H9 (cell line): ENCODE data around the gene PTPRN2. TPM values are rescaled to one million over a fixed set of nuclear protein-coding genes. Genes with fewer than 3 reads are reported as not detected.

Experiments used
- DNase-seq: peaks from one replicate; pipeline ENCODE4 v3.0.0-alpha.2; 2017
- H2AFZ ChIP-seq: one replicate; pipeline ENCODE4 v1.6.1; 2013; ENCODE audit warnings: mild to moderate bottlenecking, low read length, control low read depth, moderate library complexity
- H2AK5ac ChIP-seq: 2 replicates; pipeline ENCODE4 v1.6.1; 2013; ENCODE audit warnings: low read length, control low read depth, mixed read lengths; ENCODE audit not compliant: insufficient read length
- H2BK120ac ChIP-seq: one replicate; pipeline ENCODE4 v1.6.1; 2013; ENCODE audit warnings: low read depth, mild to moderate bottlenecking, low read length, control low read depth, inconsistent platforms; ENCODE audit not compliant: poor library complexity, severe bottlenecking
- H2BK12ac ChIP-seq: 2 replicates; pipeline ENCODE4 v1.6.1; 2013; ENCODE audit warnings: low read length, control low read depth, mixed read lengths, low read depth; ENCODE audit not compliant: insufficient read length
- H2BK15ac ChIP-seq: 2 replicates; pipeline ENCODE4 v1.6.1; 2013; ENCODE audit warnings: low read depth, low read length, control low read depth
- H2BK20ac ChIP-seq: one replicate; pipeline ENCODE4 v1.6.1; 2013; ENCODE audit warnings: low read depth, mild to moderate bottlenecking, low read length, control low read depth, inconsistent platforms; ENCODE audit not compliant: poor library complexity, severe bottlenecking
- H2BK5ac ChIP-seq: 2 replicates; pipeline ENCODE4 v1.6.1; 2013; ENCODE audit warnings: low read length, control low read depth, mixed read lengths; ENCODE audit not compliant: insufficient read length
- H3K14ac ChIP-seq: 2 replicates; pipeline ENCODE4 v1.6.1; 2013; ENCODE audit warnings: low read length, control low read depth; ENCODE audit not compliant: insufficient read depth
- H3K18ac ChIP-seq: 2 replicates; pipeline ENCODE4 v1.6.1; 2013; ENCODE audit warnings: low read depth, mild to moderate bottlenecking, mixed read lengths, low read length, control low read depth; ENCODE audit not compliant: insufficient read length
- H3K23ac ChIP-seq: 2 replicates; pipeline ENCODE4 v1.6.1; 2013; ENCODE audit warnings: low read length, control low read depth, mixed read lengths, low read depth; ENCODE audit not compliant: insufficient read length
- H3K23me2 ChIP-seq: 2 replicates; pipeline ENCODE4 v1.6.1; 2013; ENCODE audit warnings: low read depth, mild to moderate bottlenecking, mixed read lengths, low read length, control low read depth; ENCODE audit not compliant: insufficient read length, poor library complexity, severe bottlenecking
- H3K27ac ChIP-seq: 2 replicates; pipeline ENCODE4 v1.5.1; 2013; ENCODE audit warnings: low read length, control low read depth, mixed read lengths, low read depth; ENCODE audit not compliant: insufficient read length
- H3K27me3 ChIP-seq: 2 replicates; pipeline ENCODE4 v1.6.1; 2013; ENCODE audit warnings: low read length, control low read depth, inconsistent platforms; ENCODE audit not compliant: insufficient read depth
- H3K4ac ChIP-seq: 2 replicates; pipeline ENCODE4 v1.6.1; 2013; ENCODE audit warnings: low read depth, mild to moderate bottlenecking, control low read depth, inconsistent platforms, low read length, moderate library complexity
- H3K4me1 ChIP-seq: 2 replicates; pipeline ENCODE4 v1.6.1; 2013; ENCODE audit warnings: low read length, control low read depth, inconsistent platforms; ENCODE audit not compliant: insufficient read depth
- H3K4me2 ChIP-seq: 2 replicates; pipeline ENCODE4 v1.6.1; 2013; ENCODE audit warnings: low read length, control low read depth, mixed read lengths; ENCODE audit not compliant: insufficient read length, insufficient read depth
- H3K56ac ChIP-seq: 2 replicates; pipeline ENCODE4 v1.6.1; 2013; ENCODE audit warnings: low read depth, mild to moderate bottlenecking, mixed read lengths, low read length, control low read depth; ENCODE audit not compliant: insufficient read length
- H3K79me1 ChIP-seq: 2 replicates; pipeline ENCODE4 v1.6.1; 2013; ENCODE audit warnings: low read depth, mild to moderate bottlenecking, moderate library complexity, low read length, control low read depth, inconsistent platforms; ENCODE audit not compliant: insufficient read depth, poor library complexity, severe bottlenecking
- H3K79me2 ChIP-seq: 2 replicates; pipeline ENCODE4 v1.6.1; 2013; ENCODE audit warnings: low read length, control low read depth, inconsistent platforms; ENCODE audit not compliant: insufficient read depth
- H3K9ac ChIP-seq: 2 replicates; pipeline ENCODE4 v1.6.1; 2013; ENCODE audit warnings: low read length, control low read depth, mixed read lengths; ENCODE audit not compliant: insufficient read length; ENCODE audit errors: extremely low read depth
- H3K9me3 ChIP-seq: one replicate; pipeline ENCODE4 v1.6.1; 2013; ENCODE audit warnings: low read depth, low read length, inconsistent platforms; ENCODE audit not compliant: control insufficient read depth
- H3T11ph ChIP-seq: one replicate; pipeline ENCODE4 v1.6.1; 2013; ENCODE audit warnings: mild to moderate bottlenecking, low read length, control low read depth, inconsistent platforms
- H4K20me1 ChIP-seq: one replicate; pipeline ENCODE4 v1.6.1; 2013; ENCODE audit not compliant: control insufficient read depth, insufficient read length, insufficient read depth
- H4K5ac ChIP-seq: 2 replicates; pipeline ENCODE4 v1.6.1; 2013; ENCODE audit warnings: low read depth, mild to moderate bottlenecking, mixed read lengths, low read length, control low read depth; ENCODE audit not compliant: insufficient read length
- H4K8ac ChIP-seq: replicated peaks from 2 replicates; pipeline ENCODE4 v1.6.1; 2013; ENCODE audit warnings: low read length, control low read depth, mixed read lengths, low read depth; ENCODE audit not compliant: insufficient read length
- H4K91ac ChIP-seq: 2 replicates; pipeline ENCODE4 v1.6.1; 2013; ENCODE audit warnings: low read depth, mild to moderate bottlenecking, moderate library complexity, mixed read lengths, low read length, control low read depth; ENCODE audit not compliant: insufficient read length
- H3K27ac Mint-ChIP-seq, 3 experiments: 2 replicates in 2 of 3; 3 replicates in 1 of 3; pipeline ENCODE4 v1.8.0; 2020 to 2021; ENCODE audit warnings: mixed read lengths in 3 of 3, mild to moderate bottlenecking in 1 of 3, moderate library complexity in 1 of 3
- H3K27me3 Mint-ChIP-seq: 2 replicates; pipeline ENCODE4 v1.8.0; 2021; ENCODE audit warnings: low read depth, mild to moderate bottlenecking, moderate library complexity, mixed read lengths
- H3K36me3 Mint-ChIP-seq, 3 experiments: 2 replicates in 2 of 3; 3 replicates in 1 of 3; pipeline ENCODE4 v1.8.0; 2020 to 2021; ENCODE audit warnings: low read depth in 3 of 3, mixed read lengths in 3 of 3; ENCODE audit not compliant: insufficient read depth in 1 of 3
- H3K4me1 Mint-ChIP-seq, 2 experiments: 2 replicates each; pipeline ENCODE4 v1.8.0; 2020; ENCODE audit warnings: mixed read lengths in 2 of 2
- H3K4me3 Mint-ChIP-seq, 2 experiments: 2 replicates in 1 of 2; 3 replicates in 1 of 2; pipeline ENCODE4 v1.8.0; 2020 to 2021; ENCODE audit warnings: mild to moderate bottlenecking in 2 of 2, mixed read lengths in 2 of 2, moderate library complexity in 1 of 2
- H3K9me3 Mint-ChIP-seq, 2 experiments: 2 replicates in 1 of 2; 3 replicates in 1 of 2; pipeline ENCODE4 v1.8.0; 2020; ENCODE audit warnings: mild to moderate bottlenecking in 2 of 2, mixed read lengths in 2 of 2, moderate library complexity in 1 of 2
- CTCF ChIP-seq: fragments of 200-600 bp; sonication (generic); conservative IDR thresholded peaks from 3 replicates; pipeline ENCODE4 v1.8.0; 2021; ENCODE audit warnings: antibody characterized with exemption, mild to moderate bottlenecking
- WGBS: extraction: QIAGEN DNeasy Blood & Tissue Kit; methylation state at CpG from one replicate; pipeline ENCODE4 v1.1.7; 2013; ENCODE audit warnings: missing lambda C conversion rate, low lambda C conversion rate, mixed read lengths; ENCODE audit not compliant: insufficient read length; ENCODE audit errors: extremely low coverage; 5-methylcytosine and 5-hydroxymethylcytosine counted together
- total RNA-seq: library from RNA; stranded (reverse); gene quantifications from 2 replicates; pipeline ENCODE4 v1.2.1, GENCODE V29; 2021

PTPRN2 gene
- total RNA-seq, 1 experiment from 2014 or later: 5.2 TPM

GRCh38 chr7:157638563-157638962, 949.1 kb downstream of the PTPRN2 start:
- no peak overlapping the region for H2AFZ ChIP-seq
- no peak overlapping the region for H3K4me3 Mint-ChIP-seq
- peaks cover 5 to 20% (median 6%) of the 10 kb centered on the region in 3 experiments; a peak in 6 of 7 replicates for H3K36me3 Mint-ChIP-seq
- H3K79me1 ChIP-seq: no peaks in the 10 kb centered on the region
- H2BK12ac ChIP-seq: no peak overlapping the region
- no peak overlapping the region for H3K27ac ChIP-seq
- H2BK20ac ChIP-seq: no peak overlapping the region
- H4K20me1 ChIP-seq: no peaks in the 10 kb centered on the region
- no peak overlapping the region for H2BK5ac ChIP-seq
- TF ChIP-seq CTCF: no peak
- H3K9me3 ChIP-seq: no peaks in the 10 kb centered on the region
- H2AK5ac ChIP-seq: no peak overlapping the region
- WGBS: no CpG with 5 or more reads among the region's 8 CpGs
- H3K79me2 ChIP-seq: no peaks in the 10 kb centered on the region
- H4K5ac ChIP-seq: no peak overlapping the region
- H3K9ac ChIP-seq: no peak overlapping the region
- peaks cover 91% of the 10 kb centered on the region for H3K27me3 Mint-ChIP-seq
- H3T11ph ChIP-seq: no peak overlapping the region
- H3K18ac ChIP-seq: no peak overlapping the region
- H3K27me3 ChIP-seq: no peaks in the 10 kb centered on the region
- no peak overlapping the region for H4K8ac ChIP-seq
- no peak overlapping the region for H3K4ac ChIP-seq
- peaks cover 9 to 19% of the 10 kb centered on the region in 2 experiments for H3K9me3 Mint-ChIP-seq
- H2BK15ac ChIP-seq: no peak overlapping the region
- DNase-seq: no peak
- H3K4me1 Mint-ChIP-seq: peaks cover 0 to 2% of the 10 kb centered on the region in 2 experiments; a peak in 1 of 4 replicates
- no peak overlapping the region for H3K23ac ChIP-seq
- no peak overlapping the region for H4K91ac ChIP-seq
- H3K56ac ChIP-seq: no peak overlapping the region
- H3K27ac Mint-ChIP-seq: no peak overlapping the region
- H3K4me2 ChIP-seq: no peak overlapping the region
- H2BK120ac ChIP-seq: no peak overlapping the region
- H3K4me1 ChIP-seq: no peaks in the 10 kb centered on the region
- no peaks in the 10 kb centered on the region for H3K23me2 ChIP-seq
- H3K14ac ChIP-seq: no peak overlapping the region
